Gastrocnemius medialis (tissue), 4 donors: Measurements from ENCODE around the gene TASOR2. TPM values are rescaled to one million over a fixed set of nuclear protein-coding genes. Genes with fewer than 3 reads are reported as not detected.

ENCODE experiments used
- ATAC-seq, 2 donors: fragments of 150-250 bp; one replicate each; pipeline ENCODE4 v1.9.1; 2016
- DNase-seq, 2 donors: peaks; one replicate each; pipeline ENCODE4 v3.0.0-alpha.2; 2019
- H3K27ac ChIP-seq, 4 donors: fragments of 200-600 bp; sonication (generic); 1 replicate in 1 of 4; 2 replicates in 3 of 4; pipeline ENCODE4 v1.5.1; 2016 to 2018; ENCODE audit warnings: mild to moderate bottlenecking in 2 of 4, moderate library complexity in 1 of 4
- H3K27me3 ChIP-seq, 3 donors: fragments of 200-600 bp; sonication (generic) in 2 of 3; 1 replicate in 1 of 3; 2 replicates in 2 of 3; pipeline versions ENCODE4 v1.5.1 to v1.6.0; 2016 to 2019; ENCODE audit warnings: mild to moderate bottlenecking in 1 of 3, moderate library complexity in 1 of 3
- H3K36me3 ChIP-seq, 2 donors: fragments of 200-600 bp; sonication (generic) in 1 of 2; one replicate each; pipeline ENCODE4 v1.5.1; 2017 to 2018
- H3K4me1 ChIP-seq, 2 donors: fragments of 200-600 bp; sonication (generic) in 1 of 2; one replicate each; pipeline ENCODE4 v1.5.1; 2016 to 2017; ENCODE audit warnings: mild to moderate bottlenecking in 2 of 2
- H3K4me3 ChIP-seq, 4 donors: fragments of 200-600 bp; sonication (generic) in 3 of 4; 1 replicate in 1 of 4; 2 replicates in 3 of 4; pipeline ENCODE4 v1.5.1; 2016 to 2019; ENCODE audit warnings: mild to moderate bottlenecking in 2 of 4
- H3K9me3 ChIP-seq, 3 donors: fragments of 200-600 bp; sonication (generic) in 2 of 3; 1 replicate in 1 of 3; 2 replicates in 2 of 3; pipeline ENCODE4 v1.5.1; 2016 to 2019
- CTCF ChIP-seq, 5 experiments: fragments of 450-650 bp in 3 of 5; fragments of 200-600 bp in 2 of 5; sonication (generic) in 2 of 5; IDR thresholded peaks in 4 of 5; conservative IDR thresholded peaks in 1 of 5; 1 replicate in 4 of 5; 2 replicates in 1 of 5; pipeline ENCODE4 v1.5.1; 2016 to 2019; ENCODE audit warnings: antibody characterized with exemption in 5 of 5, mild to moderate bottlenecking in 3 of 5, moderate library complexity in 3 of 5
- POLR2A ChIP-seq, 2 donors: fragments of 450-650 bp; IDR thresholded peaks; one replicate each; pipeline ENCODE4 v1.6.1; 2017; ENCODE audit warnings: antibody characterized with exemption in 2 of 2, mild to moderate bottlenecking in 2 of 2, moderate library complexity in 2 of 2
- in situ Hi-C, 4 donors: fragments of 200-750 bp; cut with MboI; loops; one replicate each; pipeline versions ENCODE4 v1.15.0 to v1.8.0; 2017; ENCODE audit warnings: low sequenced_read_pairs in 4 of 4
- intact Hi-C: fragments of 100-400 bp; cut with DNase I; formaldehyde crosslinking; loops from one replicate; pipeline ENCODE4 v1.15.1; 2023; ENCODE audit warnings: low total_unique reads
- total RNA-seq, 4 donors: library from RNA; depleted of rRNA; stranded (reverse); fragments of >200 nt; gene quantifications; one replicate each; pipeline versions ENCODE4 v1.1.0 to v1.2.3, GENCODE V29; 2016

TASOR2 gene
- total RNA-seq, 4 donors from 2014 or later, result 32.0 to 78.0 (median 50.0) TPM

GRCh38 chr10:5679037-5679435 is 5.6 kb upstream of the TASOR2 start:
- Histone ChIP-seq H3K4me1 (peaks cover 0 to 3% of the 10 kb centered on the region in 2 donors), H3K27me3 (no peaks in the 10 kb centered on the region), H3K4me3 (no peak overlapping the region), H3K9me3 (no peaks in the 10 kb centered on the region), H3K36me3 (no peaks in the 10 kb centered on the region), H3K27ac (no peak overlapping the region)
- in situ Hi-C loops, result loop anchor here in 3 of 4 donors (25.0 kb wide), 1 partner anchor 183 kb away; no protein-coding TSS in a partner anchor
- TF ChIP-seq CTCF (IDR thresholded peaks at IDR 0.05 in 4 of 5, conservative IDR thresholded peaks at IDR 0.05 in 1 of 5) (no peak), POLR2A (IDR thresholded peaks at IDR 0.05) (no peak)
- ATAC-seq (no peak), DNase-seq (no peak)
- intact Hi-C loops, result no loop called here

GRCh38 chr10:5679606-5680005 is 5.0 kb upstream of the TASOR2 start:
- Histone ChIP-seq H3K36me3 (no peaks in the 10 kb centered on the region), H3K27me3 (no peaks in the 10 kb centered on the region), H3K27ac (no peak overlapping the region), H3K4me1 (peaks cover 0 to 3% of the 10 kb centered on the region in 2 donors), H3K9me3 (no peaks in the 10 kb centered on the region), H3K4me3 (no peak overlapping the region)
- DNase-seq, result no peak
- in situ Hi-C loops, result loop anchor here (10.0 to 25.0 kb wide), 2 partner anchors 183 to 195 kb away; no protein-coding TSS in a partner anchor
- no peak for ATAC-seq
- intact Hi-C loops, result loop anchor here (5.0 to 10.0 kb wide), 2 partner anchors 208 to 905 kb away; partner anchors contain the start of genes ANKRD16 and PRKCQ
- TF ChIP-seq CTCF (IDR thresholded peaks at IDR 0.05 in 4 of 5, conservative IDR thresholded peaks at IDR 0.05 in 1 of 5) (no peak), POLR2A (IDR thresholded peaks at IDR 0.05) (no peak)

DNA sequence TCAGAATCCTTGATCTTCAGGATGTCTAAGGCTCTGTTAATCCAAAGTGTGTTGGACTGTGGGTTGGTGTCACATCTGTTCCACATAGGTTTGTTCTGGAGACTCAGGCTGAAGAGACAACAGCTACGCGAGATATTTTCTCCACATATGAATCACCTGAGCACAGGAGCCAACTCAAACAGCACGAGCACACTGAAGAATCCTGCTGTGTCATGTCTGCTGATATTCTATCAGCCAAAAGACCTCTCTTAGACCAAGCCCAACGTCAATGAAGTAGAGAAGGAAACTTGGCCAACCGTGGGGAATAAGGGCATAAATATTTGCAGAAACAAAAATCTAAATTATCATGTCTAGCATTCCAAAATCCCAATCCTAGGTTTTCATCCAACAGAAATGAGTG is 2.7 kb upstream of the TASOR2 start:
- intact Hi-C loops (loop anchor here (5.0 to 10.0 kb wide), 2 partner anchors 205 to 903 kb away; partner anchors contain the start of genes ANKRD16 and PRKCQ), in situ Hi-C loops (loop anchor here (10.0 to 25.0 kb wide), 2 partner anchors 180 to 193 kb away; no protein-coding TSS in a partner anchor)
- H3K27ac ChIP-seq, result no peak overlapping the region
- ATAC-seq (no peak), DNase-seq (no peak)
- H3K4me3 ChIP-seq, result no peak overlapping the region
- TF ChIP-seq POLR2A (IDR thresholded peaks at IDR 0.05) (no peak), CTCF (IDR thresholded peaks at IDR 0.05 in 4 of 5, conservative IDR thresholded peaks at IDR 0.05 in 1 of 5) (no peak)
- H3K4me1 ChIP-seq, result peaks cover 13 to 16% of the 10 kb centered on the region in 2 donors
- H3K9me3 ChIP-seq, result no peaks in the 10 kb centered on the region
- H3K36me3 ChIP-seq, result no peaks in the 10 kb centered on the region
- H3K27me3 ChIP-seq, result no peaks in the 10 kb centered on the region

GRCh38 chr10:5683065-5683464 is 1.6 kb upstream of the TASOR2 start:
- Histone ChIP-seq H3K27me3 (no peaks in the 10 kb centered on the region), H3K9me3 (no peaks in the 10 kb centered on the region), H3K27ac (no peak overlapping the region), H3K4me3 (no peak overlapping the region), H3K36me3 (no peaks in the 10 kb centered on the region), H3K4me1 (peaks cover 19 to 23% of the 10 kb centered on the region in 2 donors)
- ATAC-seq (no peak), DNase-seq (no peak)
- no peak for TF ChIP-seq CTCF (IDR thresholded peaks at IDR 0.05 in 4 of 5, conservative IDR thresholded peaks at IDR 0.05 in 1 of 5)
- TF ChIP-seq POLR2A (IDR thresholded peaks at IDR 0.05), result no peak
- in situ Hi-C loops (loop anchor here (10.0 to 25.0 kb wide), 2 partner anchors 179 to 192 kb away; no protein-coding TSS in a partner anchor), intact Hi-C loops (loop anchor here (5.0 to 10.0 kb wide), 2 partner anchors 204 to 902 kb away; partner anchors contain the start of genes ANKRD16 and PRKCQ)
